Measurements from ENCODE around the gene RFX1. TPM values are rescaled to one million over a fixed set of nuclear protein-coding genes. Genes with fewer than 3 reads are reported as not detected.

The RFX1 gene
- total RNA-seq, 4 donors from 2014 or later = 2.7 to 7.2 (median 4.4) TPM

GRCh38 chr19:14004619-14005348 is 1.3 kb downstream of the RFX1 start:
- in situ Hi-C loops (cut with MboI; ENCODE audit: low sequenced_read_pairs in 4 of 4) = loop anchor here in 1 of 4 donors (5.0 kb wide), 1 partner anchor 52 kb away; the partner anchor contains the start of gene DCAF15
- peak; percentile 78 to 81 for DNase-seq
- H3K27me3 ChIP-seq = no peaks in the 10 kb centered on the region
- peak overlapping the region; percentile 84 to 97 (median 91) for H3K4me3 ChIP-seq
- H3K27ac ChIP-seq = peak overlapping the region; percentile 96 to 100 (median 99)
- TF ChIP-seq POLR2A (IDR thresholded peaks at IDR 0.05) (peak; percentile 10 to 34), CTCF (IDR thresholded peaks at IDR 0.05 in 4 of 5, conservative IDR thresholded peaks at IDR 0.05 in 1 of 5) (no peak)
- H3K36me3 ChIP-seq = no peaks in the 10 kb centered on the region
- intact Hi-C loops (cut with DNase I; ENCODE audit: low total_unique reads) = loop anchor here (2.0 to 10.0 kb wide), 5 partner anchors 113 to 558 kb away; partner anchors contain the start of genes ASF1B, PRKACA and ZSWIM4
- peak; percentile 9 to 24 for ATAC-seq
- H3K4me1 ChIP-seq = peaks cover 40 to 45% of the 10 kb centered on the region in 2 donors
- H3K9me3 ChIP-seq = no peaks in the 10 kb centered on the region

- DNase-seq = peak in 1 of 2 donors; percentile 52
- in situ Hi-C loops (cut with MboI; ENCODE audit: low sequenced_read_pairs in 4 of 4) (loop anchor here in 1 of 4 donors (5.0 kb wide), 1 partner anchor 51 kb away; the partner anchor contains the start of gene DCAF15), intact Hi-C loops (cut with DNase I; ENCODE audit: low total_unique reads) (loop anchor here (2.0 to 10.0 kb wide), 2 partner anchors 157 to 209 kb away; partner anchors contain the start of gene ZSWIM4)
- peak overlapping the region; percentile 96 to 100 (median 99) for H3K27ac ChIP-seq
- no peak for TF ChIP-seq POLR2A (IDR thresholded peaks at IDR 0.05)
- no peak for TF ChIP-seq CTCF (IDR thresholded peaks at IDR 0.05 in 4 of 5, conservative IDR thresholded peaks at IDR 0.05 in 1 of 5)
- no peaks in the 10 kb centered on the region for H3K36me3 ChIP-seq
- peaks cover 40 to 45% of the 10 kb centered on the region in 2 donors for H3K4me1 ChIP-seq
- H3K4me3 ChIP-seq = no peak overlapping the region
- no peaks in the 10 kb centered on the region for H3K9me3 ChIP-seq
- no peaks in the 10 kb centered on the region for H3K27me3 ChIP-seq
- ATAC-seq = peak in 1 of 2 donors; percentile 5
Measured at GRCh38 chr19:14003251-14004055, 2.7 kb downstream of the RFX1 start.

- no peaks in the 10 kb centered on the region for H3K27me3 ChIP-seq
- in situ Hi-C loops (cut with MboI; ENCODE audit: low sequenced_read_pairs in 4 of 4) (loop anchor here in 1 of 4 donors (5.0 kb wide), 1 partner anchor 50 kb away; the partner anchor contains the start of gene DCAF15), intact Hi-C loops (cut with DNase I; ENCODE audit: low total_unique reads) (loop anchor here (1.0 to 10.0 kb wide), 2 partner anchors 70 to 208 kb away; partner anchors contain the start of genes MISP3 and ZSWIM4)
- H3K36me3 ChIP-seq = no peaks in the 10 kb centered on the region
- H3K27ac ChIP-seq = peak overlapping the region; percentile 96 to 100 (median 99)
- peaks cover 40 to 45% of the 10 kb centered on the region in 2 donors for H3K4me1 ChIP-seq
- DNase-seq (peak in 1 of 2 donors; percentile 83), ATAC-seq (peak in 1 of 2 donors; percentile 10)
- no peak for TF ChIP-seq CTCF (IDR thresholded peaks at IDR 0.05 in 4 of 5, conservative IDR thresholded peaks at IDR 0.05 in 1 of 5)
- TF ChIP-seq POLR2A (IDR thresholded peaks at IDR 0.05) = no peak
- H3K4me3 ChIP-seq = no peak overlapping the region
- H3K9me3 ChIP-seq = no peaks in the 10 kb centered on the region
Measured at GRCh38 chr19:14002571-14003250, 3.4 kb downstream of the RFX1 start.

All from gastrocnemius medialis (tissue), 4 donors.